Measurements from ENCODE around the gene OSM.
A peak's percentile ranks its signal among the peaks of the same experiment; 100 is the strongest.

Gene OSM

GRCh38 chr22:30284172-30284571, 17.5 kb upstream of the OSM start:
- no peak for DNase-seq

- no peak for DNase-seq
These were observed 16.7 kb upstream of the OSM start for GRCh38 chr22:30283342-30283741.

GRCh38 chr22:30282616-30283046, 16.0 kb upstream of the OSM start:
- no peak for DNase-seq

GRCh38 chr22:30280505-30280904, 13.9 kb upstream of the OSM start:
- DNase-seq: no peak

- no peak for DNase-seq
These were observed 13.3 kb upstream of the OSM start for GRCh38 chr22:30279932-30280331.

DNA sequence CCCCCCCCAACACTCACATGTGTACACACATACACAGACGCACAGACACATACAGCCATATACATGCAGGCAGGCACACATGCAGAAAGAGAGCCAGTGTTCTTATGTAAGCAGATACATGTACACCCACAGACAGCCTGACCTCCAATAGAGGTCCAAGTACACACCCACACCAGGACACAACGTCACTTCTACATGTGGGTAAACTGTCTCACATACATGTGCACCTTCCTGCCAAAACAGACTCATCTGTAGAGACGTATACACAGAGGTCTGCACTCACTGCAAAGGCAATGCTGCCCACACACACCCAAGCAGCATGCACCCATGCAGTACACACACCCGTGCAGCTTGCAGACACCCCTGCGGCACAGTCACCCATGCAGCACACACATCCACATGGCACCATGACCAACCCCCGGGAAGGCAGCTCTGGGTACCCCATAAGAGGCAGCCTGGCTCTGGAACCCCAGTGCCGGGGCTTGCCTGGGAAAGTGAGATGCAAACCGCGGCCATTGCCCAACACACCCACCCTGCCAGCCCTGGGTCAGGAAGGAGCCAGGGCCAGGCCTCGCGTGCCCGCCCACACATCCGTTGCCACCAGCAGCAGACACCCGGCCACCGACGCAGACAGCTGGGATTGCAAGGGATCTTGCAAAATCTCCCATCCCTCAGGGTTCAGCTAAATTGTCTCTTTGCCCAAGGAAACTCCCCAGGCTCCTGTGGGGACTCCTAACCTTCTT, 12.6 kb upstream of the OSM start:
- no peak for DNase-seq

DNA sequence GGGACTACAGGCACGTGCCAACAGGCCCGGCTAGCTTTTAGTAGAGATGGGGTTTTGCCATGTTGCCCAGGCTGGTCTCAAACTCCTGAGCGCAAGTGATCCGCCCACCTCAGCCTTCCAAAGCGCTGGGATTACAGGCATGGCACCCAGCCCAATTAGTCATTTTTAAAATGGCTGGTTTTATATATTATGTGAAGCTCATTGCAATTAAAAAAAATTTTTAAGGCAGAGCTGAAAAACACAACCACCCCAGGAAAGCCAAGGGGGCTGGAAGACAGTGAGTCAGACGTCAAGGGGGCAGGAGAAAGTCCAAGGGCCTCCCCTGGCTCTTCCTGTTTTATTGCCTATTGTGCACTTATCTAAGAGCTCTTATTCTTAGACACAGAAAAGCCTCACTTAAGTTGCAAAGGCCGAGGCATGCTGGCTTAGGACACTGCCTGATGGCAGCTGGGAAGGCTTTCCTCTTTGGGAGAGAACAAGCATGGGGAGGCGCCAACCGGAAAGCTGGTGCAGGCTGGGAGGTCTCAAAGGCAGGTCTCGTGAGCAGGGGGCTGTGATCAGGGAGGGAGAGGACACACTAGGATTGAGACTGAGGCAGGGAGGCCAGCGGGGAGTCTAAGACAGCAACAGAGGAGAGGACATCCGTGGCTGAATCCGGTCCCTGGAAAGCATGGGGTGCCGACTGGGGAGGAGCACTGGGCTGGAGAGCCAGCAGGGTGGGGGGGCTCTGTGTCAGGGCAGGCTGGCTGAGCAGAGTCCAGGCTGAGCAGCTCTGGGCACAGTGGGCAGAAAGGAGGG, 11.1 kb upstream of the OSM start:
- DNase-seq: no peak

- no peak for DNase-seq
These were observed 9.4 kb upstream of the OSM start for GRCh38 chr22:30276039-30276438.

- DNase-seq: no peak
These were observed 9.0 kb upstream of the OSM start for GRCh38 chr22:30275625-30276024.

DNA sequence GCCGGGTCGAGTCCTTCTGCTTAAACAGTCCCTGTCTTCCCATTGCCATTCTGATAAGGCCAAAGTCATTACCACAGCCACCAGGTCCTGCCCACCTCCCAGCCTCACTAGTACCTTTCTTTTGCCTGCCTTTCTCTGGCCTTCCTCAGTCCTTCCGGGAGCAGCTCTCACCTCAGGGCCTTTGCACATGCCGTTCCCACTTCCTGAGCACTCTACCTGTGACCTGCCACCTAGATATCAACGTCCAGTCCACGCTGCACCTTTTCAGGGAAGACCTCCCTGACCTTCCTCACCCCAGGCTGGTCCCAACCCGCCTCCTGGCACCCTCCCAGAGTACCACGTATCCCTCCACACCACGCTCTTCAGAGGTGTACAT, 7.8 kb upstream of the OSM start:
- DNase-seq: no peak

DNA sequence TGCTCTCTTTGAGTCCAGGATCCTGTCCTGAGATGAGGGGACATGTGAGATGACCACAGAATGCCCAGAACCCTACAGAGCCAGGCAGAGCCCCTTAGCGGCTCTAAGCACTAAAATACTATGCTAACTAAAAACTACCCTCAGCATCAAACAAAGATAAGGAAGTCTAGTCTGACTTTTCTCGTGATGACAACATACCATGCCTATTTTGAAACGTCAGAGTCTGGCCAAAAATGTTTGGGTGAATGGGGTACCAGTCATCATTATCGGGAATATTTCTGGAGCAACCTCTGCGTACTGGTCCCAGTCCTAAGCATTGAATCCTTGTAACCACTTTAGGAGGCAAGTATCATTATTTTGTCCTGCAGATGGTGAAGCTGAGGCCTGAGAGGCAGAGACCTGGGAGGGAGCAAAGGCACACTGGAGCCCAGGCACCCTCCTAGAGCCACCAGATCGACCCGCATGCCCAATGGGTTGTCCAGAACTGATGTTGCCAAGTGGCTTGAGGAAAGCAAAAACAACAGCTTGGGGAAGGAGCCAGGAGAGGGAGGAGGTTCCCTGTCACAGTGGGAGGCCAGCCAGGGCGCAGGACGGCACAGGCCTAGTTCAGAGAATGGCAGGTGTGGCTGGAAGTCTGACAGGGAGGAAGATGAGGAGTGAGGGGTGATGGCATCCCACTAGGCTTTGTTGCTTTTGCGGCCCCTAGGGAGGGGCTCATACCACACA, 7.2 kb upstream of the OSM start:
- DNase-seq: no peak

DNA sequence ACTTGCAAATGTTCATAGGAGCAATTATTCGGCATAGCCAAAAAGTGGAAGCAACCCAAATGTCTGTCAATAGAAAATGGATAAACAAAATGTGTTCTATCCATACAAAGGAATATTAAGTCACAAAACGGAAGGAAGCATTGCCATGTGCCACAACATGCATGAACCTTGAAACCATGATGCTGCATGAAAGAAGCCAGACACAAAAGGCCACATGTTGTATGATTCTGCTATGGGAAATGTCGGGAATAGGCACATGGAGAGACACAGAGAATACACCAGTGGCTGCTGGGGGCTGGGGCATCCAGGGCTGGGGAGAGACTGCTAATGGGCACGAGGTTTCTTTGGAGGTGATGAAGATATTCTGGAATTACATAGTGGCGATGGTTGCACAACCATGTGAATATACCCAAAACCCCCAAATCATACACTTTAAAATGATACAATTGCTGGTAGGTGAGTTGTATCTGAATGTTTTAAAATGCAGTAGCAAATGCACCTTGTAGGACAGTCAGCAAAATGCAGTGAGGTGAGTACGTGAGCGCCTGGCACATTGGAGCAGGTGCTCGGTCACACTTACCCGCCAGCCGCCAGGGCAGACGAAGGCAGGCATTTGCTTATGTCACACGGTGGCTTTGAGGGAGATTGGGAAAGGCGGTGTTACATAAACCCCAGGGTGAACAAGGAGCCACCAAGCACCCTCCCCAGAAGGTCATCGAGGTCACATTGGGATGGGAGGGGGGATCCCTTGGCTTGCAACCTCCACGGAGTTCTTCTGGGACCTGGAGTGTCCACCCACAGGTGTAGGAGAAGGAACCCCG, 6.3 kb upstream of the OSM start:
- no peak for DNase-seq

DNA sequence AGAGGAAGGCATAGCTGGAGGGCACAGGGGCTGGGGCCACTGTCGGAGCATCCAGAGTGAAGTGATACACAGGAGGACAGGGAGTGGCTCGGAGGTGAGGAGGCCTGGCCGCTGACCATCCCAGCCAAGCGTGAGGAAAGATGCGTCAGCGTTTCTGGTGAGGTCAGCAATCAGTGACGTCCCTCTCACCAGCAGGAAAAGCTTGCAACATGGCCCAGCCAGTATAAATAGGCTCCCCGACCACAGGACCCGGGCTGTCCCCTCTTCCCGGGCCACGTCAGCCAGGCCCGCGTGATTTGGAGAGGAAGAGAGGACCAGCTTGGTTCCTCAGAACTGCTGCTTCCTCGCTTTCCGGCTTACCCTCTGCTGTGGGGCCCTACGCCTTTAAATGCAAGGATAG, 4.2 kb upstream of the OSM start:
- DNase-seq: no peak

GRCh38 chr22:30268331-30268730, 1.7 kb upstream of the OSM start:
- no peak for DNase-seq

DNA sequence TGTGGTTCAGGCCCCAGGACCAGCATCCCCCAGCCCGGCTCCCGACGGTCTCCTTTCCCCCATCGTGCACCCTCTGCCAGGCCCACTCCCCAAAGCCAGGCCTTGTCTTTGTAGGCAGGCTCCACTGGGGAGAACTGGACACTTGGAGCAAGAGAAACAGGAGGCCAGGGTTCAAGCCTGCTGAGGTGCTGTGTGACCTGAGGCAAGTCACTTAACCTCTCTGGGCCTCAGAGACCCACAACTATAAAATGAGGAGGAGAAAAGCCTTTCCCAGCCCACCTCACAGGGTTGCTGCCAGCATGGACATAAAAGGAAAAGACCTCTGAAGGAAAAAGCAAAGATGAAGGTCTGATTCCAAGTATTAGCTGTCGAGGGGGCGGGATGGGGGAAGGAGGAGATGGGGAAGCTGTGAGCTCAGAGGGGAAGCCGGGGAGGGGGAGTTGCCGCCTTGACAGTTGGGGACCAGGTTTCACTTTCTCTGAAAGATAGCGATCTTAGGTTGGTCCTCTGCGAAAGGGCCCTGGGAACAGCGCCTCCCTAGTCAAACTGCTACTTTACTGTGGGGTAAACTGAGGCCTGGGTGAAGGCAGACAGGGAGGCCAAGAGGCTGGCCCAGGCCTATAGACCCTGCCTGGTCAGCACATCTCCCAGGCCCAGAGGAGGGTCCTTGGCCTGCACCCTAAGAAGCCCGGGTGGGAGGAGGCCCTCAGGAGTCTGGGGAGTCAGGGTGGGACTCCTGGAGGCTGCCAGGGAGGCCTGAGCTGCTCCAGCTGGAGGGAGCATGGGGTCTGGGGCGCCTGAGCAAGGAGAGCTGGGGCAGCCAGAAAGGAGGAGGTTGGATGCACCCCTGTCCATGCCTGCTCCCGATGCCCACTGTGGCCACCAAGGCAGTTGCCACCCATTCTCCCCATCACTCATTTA, 991 bp upstream of the OSM start:
- DNase-seq: no peak

- no peak for DNase-seq
These were observed 717 bp downstream of the OSM start for GRCh38 chr22:30265823-30266444.

GRCh38 chr22:30265131-30265720, 1.4 kb downstream of the OSM start:
- no peak for DNase-seq

DNA sequence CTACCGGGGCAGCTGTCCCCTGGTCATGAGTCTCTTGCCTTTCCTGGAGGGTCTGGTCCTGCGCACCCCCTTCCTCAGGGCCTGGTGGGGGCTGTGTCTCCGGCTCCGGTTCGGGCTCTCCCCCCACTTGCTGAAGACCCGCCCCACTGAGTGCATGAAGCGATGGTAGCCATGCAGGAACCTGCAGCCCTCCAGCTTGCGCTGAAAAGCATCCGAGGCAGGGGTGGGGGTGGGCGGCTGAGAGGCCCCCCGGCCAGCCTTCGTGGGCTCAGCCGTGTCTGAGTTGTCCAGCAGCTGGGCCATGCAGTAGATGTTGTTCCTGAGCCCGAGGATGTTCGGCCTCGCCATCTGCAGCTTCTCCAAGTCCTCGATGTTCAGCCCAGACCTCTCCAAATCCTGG, 2.8 kb downstream of the OSM start:
- no peak for DNase-seq

DNA sequence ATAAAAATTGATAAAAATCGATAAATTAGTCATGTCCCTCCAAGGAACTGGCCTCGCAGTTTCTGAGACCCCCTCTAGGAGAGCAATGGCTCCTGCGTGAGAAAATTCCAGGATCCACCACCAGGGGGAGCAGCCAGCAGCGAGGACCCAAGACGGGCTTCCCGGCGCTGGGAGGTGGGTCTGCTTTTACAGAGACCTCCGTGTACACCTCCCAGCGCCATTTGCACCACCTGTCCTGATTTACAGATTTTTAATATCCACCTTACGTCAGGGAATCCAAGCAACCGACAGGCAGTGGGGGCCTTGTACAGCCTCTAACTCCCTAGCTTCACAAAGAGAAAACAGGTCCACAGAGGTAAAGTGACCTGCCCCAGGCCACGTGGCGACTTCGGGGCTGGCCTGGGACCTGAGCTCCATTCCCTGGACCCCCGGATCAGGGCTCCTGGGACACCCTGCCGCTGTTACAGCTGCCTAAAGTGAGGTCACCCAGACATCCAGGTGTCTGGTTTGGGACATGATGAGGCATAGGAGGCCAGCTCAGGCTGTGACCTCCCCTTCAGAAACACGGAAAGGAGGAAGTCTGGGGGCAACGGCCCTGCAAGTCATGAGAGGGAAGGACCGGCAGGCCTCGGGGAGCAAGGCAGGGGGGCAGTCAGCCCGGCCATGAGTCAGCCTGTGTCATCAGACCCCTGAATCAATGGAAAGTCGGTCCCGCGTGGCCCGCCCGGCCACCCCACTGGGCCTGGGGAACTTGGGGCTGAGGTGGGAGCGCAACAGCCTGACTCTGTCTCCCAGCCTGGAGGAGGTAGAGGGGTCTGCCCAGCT, 3.5 kb downstream of the OSM start:
- peak; percentile 49 for DNase-seq

DNA sequence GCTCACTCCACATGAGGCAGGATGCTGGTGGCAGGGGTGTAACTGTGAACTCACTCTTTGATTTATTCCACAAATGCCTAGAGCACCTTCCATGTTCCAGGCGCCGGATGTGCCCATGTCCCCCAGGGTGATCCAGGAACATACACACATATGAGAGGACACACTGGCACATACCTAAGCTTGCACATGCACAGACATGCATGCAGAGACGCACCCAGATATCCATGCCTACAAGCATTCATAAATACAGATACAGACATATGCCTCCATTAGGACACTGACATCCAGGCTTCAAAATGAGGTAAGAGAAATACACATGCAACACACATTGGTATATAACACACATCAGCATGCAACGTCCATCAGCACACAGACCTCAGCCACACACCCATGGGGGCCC, 4.5 kb downstream of the OSM start:
- no peak for DNase-seq
